Stomach smooth muscle (tissue), 2 donors: ENCODE results near the gene ARL10.

Experiments
- H3K27ac ChIP-seq: one replicate; pipeline ENCODE4 v1.7.0; 2013; ENCODE audit warnings: mild to moderate bottlenecking, low read length, inconsistent platforms
- H3K27me3 ChIP-seq, 2 donors: one replicate each; pipeline ENCODE4 v1.7.0; 2013; ENCODE audit warnings: low read length in 2 of 2; ENCODE audit not compliant: insufficient read depth in 2 of 2, control insufficient read depth in 1 of 2
- H3K36me3 ChIP-seq, 2 donors: one replicate each; pipeline ENCODE4 v1.7.0; 2013; ENCODE audit warnings: low read length in 2 of 2; ENCODE audit not compliant: control insufficient read depth in 2 of 2, insufficient read depth in 2 of 2
- H3K4me1 ChIP-seq: one replicate; pipeline ENCODE4 v1.7.0; 2013; ENCODE audit warnings: low read length; ENCODE audit not compliant: control insufficient read depth, insufficient read depth
- H3K4me3 ChIP-seq, 2 donors: one replicate each; pipeline ENCODE4 v1.7.0; 2013; ENCODE audit warnings: low read length in 2 of 2
- H3K9ac ChIP-seq, 2 donors: one replicate each; pipeline ENCODE4 v1.7.0; 2013; ENCODE audit warnings: low read length in 2 of 2, mild to moderate bottlenecking in 1 of 2
- H3K9me3 ChIP-seq, 2 donors: one replicate each; pipeline ENCODE4 v1.7.0; 2013; ENCODE audit warnings: low read length in 2 of 2; ENCODE audit not compliant: control insufficient read depth in 2 of 2
- donor health status: healthy.
- donor health status: Pancreatic carcinoma.

ARL10 gene

GRCh38 chr5:176365351-176366231 lies at the start of gene ARL10:
Gene ARL10 (plus strand): TSS chr5:176365487. CDS start chr5:176365564, 77 bp downstream.
- Histone ChIP-seq H3K4me1 (peaks cover 31% of the 10 kb centered on the region), H3K36me3 (peaks cover 3 to 21% of the 10 kb centered on the region in 2 donors), H3K4me3 (peak within 1 kb of the TSS; percentile 70 to 85), H3K9me3 (no peaks in the 10 kb centered on the region), H3K27ac (peak within 1 kb of the TSS; percentile 84), H3K9ac (peak within 1 kb of the TSS; percentile 84 to 89), H3K27me3 (no peaks in the 10 kb centered on the region)

GRCh38 chr5:176317534-176318374 lies 47.5 kb upstream of the ARL10 start:
- no peaks in the 10 kb centered on the region for H3K27me3 ChIP-seq
- H3K4me1 ChIP-seq = no peaks in the 10 kb centered on the region
- no peak overlapping the region for H3K27ac ChIP-seq
- peaks cover 12 to 20% of the 10 kb centered on the region in 2 donors for H3K36me3 ChIP-seq
- no peak overlapping the region for H3K4me3 ChIP-seq
- no peaks in the 10 kb centered on the region for H3K9me3 ChIP-seq
- H3K9ac ChIP-seq = no peak overlapping the region

GRCh38 chr5:176319827-176320554 lies 45.3 kb upstream of the ARL10 start:
- H3K9ac ChIP-seq = no peak overlapping the region
- H3K36me3 ChIP-seq = peaks cover 14 to 27% of the 10 kb centered on the region in 2 donors
- no peak overlapping the region for H3K27ac ChIP-seq
- H3K4me1 ChIP-seq = no peaks in the 10 kb centered on the region
- H3K4me3 ChIP-seq = no peak overlapping the region
- no peaks in the 10 kb centered on the region for H3K9me3 ChIP-seq
- no peaks in the 10 kb centered on the region for H3K27me3 ChIP-seq

DNA sequence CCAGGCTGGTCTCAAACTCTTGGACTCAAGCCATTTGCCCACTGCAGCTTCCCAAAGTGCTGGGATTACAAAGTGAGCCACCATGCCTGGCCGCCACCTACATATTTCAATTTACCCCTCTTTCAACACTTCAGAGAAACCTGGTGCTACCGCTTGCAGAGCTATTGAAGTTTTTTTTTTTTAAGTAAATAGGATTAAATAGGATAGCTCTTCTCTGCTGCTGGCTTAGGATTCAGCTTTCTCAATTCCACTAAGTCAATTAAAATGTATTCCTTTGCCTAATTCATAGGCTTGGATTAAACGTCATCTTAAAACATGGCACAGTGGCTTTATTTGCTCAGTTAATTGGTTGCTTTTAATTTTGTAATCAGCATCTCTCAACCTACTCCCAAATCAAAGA lies 44.7 kb upstream of the ARL10 start:
- no peak overlapping the region for H3K27ac ChIP-seq
- H3K27me3 ChIP-seq = no peaks in the 10 kb centered on the region
- no peaks in the 10 kb centered on the region for H3K4me1 ChIP-seq
- H3K4me3 ChIP-seq = no peak overlapping the region
- no peaks in the 10 kb centered on the region for H3K9me3 ChIP-seq
- no peak overlapping the region for H3K9ac ChIP-seq
- H3K36me3 ChIP-seq = peaks cover 10 to 22% of the 10 kb centered on the region in 2 donors

DNA sequence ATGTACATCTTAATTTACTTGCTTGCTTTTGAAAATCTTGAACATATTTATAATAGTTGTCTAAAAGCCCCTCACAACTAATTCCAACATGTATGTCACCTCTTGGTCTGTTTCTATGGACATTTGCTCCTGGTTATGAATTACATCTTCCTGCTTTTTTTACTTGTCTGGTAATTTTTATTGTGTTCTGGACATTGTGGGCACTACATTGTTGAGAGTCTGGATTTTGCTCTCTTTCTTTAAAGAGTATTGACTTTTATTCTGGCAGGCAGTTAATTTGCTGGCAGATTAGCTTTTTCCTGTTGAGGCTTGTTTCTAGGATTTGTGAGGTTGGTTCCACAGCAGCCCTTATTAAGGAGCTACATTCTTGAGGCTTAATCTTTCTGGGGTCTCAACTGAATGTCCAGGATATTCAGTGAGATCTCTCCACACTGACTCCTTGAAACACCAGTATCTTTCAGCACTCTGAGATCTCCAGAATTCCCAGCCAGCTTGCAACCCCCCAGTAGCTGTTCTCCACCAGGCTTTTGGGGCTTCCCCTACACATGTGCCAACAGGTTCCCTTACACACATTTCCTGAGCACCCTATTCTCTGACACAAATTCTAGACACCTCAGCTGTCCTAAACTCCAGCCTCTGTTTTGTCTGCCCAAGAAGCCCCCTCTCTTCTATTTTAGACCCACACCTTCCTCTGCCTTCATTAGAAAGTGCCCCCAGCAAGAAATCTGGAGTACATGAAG lies 31.1 kb upstream of the ARL10 start:
- Histone ChIP-seq H3K27ac (no peak overlapping the region), H3K36me3 (peaks cover 14 to 16% of the 10 kb centered on the region in 2 donors), H3K27me3 (no peaks in the 10 kb centered on the region), H3K4me3 (no peak overlapping the region), H3K4me1 (no peaks in the 10 kb centered on the region), H3K9me3 (peaks cover 0 to 3% of the 10 kb centered on the region in 2 donors), H3K9ac (no peak overlapping the region)

- Histone ChIP-seq H3K27ac (no peak overlapping the region), H3K36me3 (peaks cover 14 to 16% of the 10 kb centered on the region in 2 donors), H3K9me3 (peaks cover 0 to 3% of the 10 kb centered on the region in 2 donors), H3K4me1 (no peaks in the 10 kb centered on the region), H3K4me3 (no peak overlapping the region), H3K27me3 (no peaks in the 10 kb centered on the region), H3K9ac (no peak overlapping the region)
These were observed 27.4 kb upstream of the ARL10 start for GRCh38 chr5:176337913-176338312.

- Histone ChIP-seq H3K4me1 (no peaks in the 10 kb centered on the region), H3K4me3 (no peak overlapping the region), H3K27ac (no peak overlapping the region), H3K36me3 (peaks cover 14 to 16% of the 10 kb centered on the region in 2 donors), H3K9me3 (no peaks in the 10 kb centered on the region), H3K9ac (no peak overlapping the region), H3K27me3 (no peaks in the 10 kb centered on the region)
These were observed 26.0 kb upstream of the ARL10 start for GRCh38 chr5:176339304-176339703.

DNA sequence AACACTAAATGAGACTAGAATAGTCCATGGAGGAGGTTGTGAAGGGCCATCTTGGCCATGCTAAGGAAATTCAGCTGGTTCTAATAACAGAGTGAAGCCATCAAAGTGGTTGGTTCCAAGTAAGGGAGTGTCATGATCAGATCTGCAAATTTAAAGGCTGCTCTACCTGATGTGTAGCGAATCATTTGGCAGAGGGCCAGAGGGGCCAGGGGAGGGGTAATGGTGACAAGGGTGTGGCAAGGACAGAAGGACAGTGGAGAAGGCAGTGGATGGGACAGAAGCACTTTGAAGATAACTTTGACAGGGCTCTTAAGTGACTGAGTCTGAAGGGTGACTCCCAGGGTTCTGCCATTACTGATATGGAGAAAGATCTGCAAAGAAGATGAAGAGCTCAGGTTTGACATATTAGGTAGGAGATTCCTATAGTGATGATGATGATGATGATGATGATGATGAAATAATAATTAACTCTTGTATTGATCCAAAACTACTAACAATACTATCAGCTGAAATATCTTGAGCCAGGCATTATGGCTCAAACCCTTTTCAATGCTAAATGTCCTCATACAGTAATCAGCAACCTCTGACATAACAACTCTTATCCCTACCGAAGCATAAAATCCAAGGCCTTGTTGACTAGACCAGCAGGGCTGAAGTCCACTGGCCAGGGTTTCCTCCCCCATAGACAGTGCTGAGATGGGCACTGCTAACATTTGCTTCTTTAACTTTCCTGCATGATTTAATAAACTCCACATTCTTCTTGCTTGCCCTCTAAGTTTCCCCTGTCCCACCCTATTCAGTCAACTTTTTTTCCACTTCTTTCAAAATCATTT lies 23.7 kb upstream of the ARL10 start:
- H3K9ac ChIP-seq = no peak overlapping the region
- H3K27me3 ChIP-seq = no peaks in the 10 kb centered on the region
- H3K36me3 ChIP-seq = peaks cover 25 to 28% of the 10 kb centered on the region in 2 donors
- no peak overlapping the region for H3K27ac ChIP-seq
- no peaks in the 10 kb centered on the region for H3K9me3 ChIP-seq
- H3K4me3 ChIP-seq = no peak overlapping the region
- H3K4me1 ChIP-seq = no peaks in the 10 kb centered on the region

DNA sequence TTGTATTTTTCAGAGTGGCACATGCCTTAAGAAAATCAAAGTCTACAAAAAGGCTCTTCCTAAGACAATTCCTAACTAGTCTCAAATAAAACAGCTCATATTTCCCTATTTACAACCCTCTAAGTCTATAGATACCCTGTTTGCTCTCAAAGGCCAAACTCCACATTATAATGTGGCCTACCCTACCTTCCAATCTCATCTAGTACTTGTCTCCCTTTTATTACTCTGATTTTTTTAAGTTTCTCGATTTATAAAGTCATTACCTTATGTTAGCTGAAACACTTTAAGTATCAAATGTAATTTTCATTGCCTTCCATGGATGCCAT lies 23.2 kb upstream of the ARL10 start:
- no peak overlapping the region for H3K9ac ChIP-seq
- H3K4me1 ChIP-seq = no peaks in the 10 kb centered on the region
- H3K36me3 ChIP-seq = peaks cover 21 to 26% of the 10 kb centered on the region in 2 donors
- no peak overlapping the region for H3K27ac ChIP-seq
- H3K9me3 ChIP-seq = no peaks in the 10 kb centered on the region
- H3K27me3 ChIP-seq = no peaks in the 10 kb centered on the region
- no peak overlapping the region for H3K4me3 ChIP-seq
